Measurements from ENCODE around the gene SECISBP2L.
A peak's percentile ranks its signal among the peaks of the same experiment; 100 is the strongest.

SECISBP2L gene

GRCh38 chr15:49083401-49084284 lies 37.4 kb upstream of the SECISBP2L start:
- TF ChIP-seq RAD21 (IDR thresholded peaks at IDR 0.05; ENCODE audit: low read depth) = no peak
- TF ChIP-seq TEAD4 (IDR thresholded peaks at IDR 0.05) = no peak
- TF ChIP-seq MAX (IDR thresholded peaks at IDR 0.05) = no peak
- no peak for TF ChIP-seq ZBTB7A (IDR thresholded peaks at IDR 0.05; ENCODE audit: low read depth)
- TF ChIP-seq TCF12 (IDR thresholded peaks at IDR 0.05; ENCODE audit: low read depth) = no peak
- no peak for TF ChIP-seq EGR1 (IDR thresholded peaks at IDR 0.05)
- TF ChIP-seq YY1 (IDR thresholded peaks at IDR 0.05; ENCODE audit: low read depth) = no peak
- TF ChIP-seq EP300 (IDR thresholded peaks at IDR 0.05; ENCODE audit: borderline replicate concordance) = no peak

GRCh38 chr15:49082960-49083359 lies 36.7 kb upstream of the SECISBP2L start:
- TF ChIP-seq NFIC (IDR thresholded peaks at IDR 0.05) (no peak), CEBPB (IDR thresholded peaks at IDR 0.05) (no peak), TAF1 (IDR thresholded peaks at IDR 0.05; ENCODE audit: low read depth) (no peak), USF1 (IDR thresholded peaks at IDR 0.05) (no peak), YY1 (IDR thresholded peaks at IDR 0.05; ENCODE audit: low read depth) (no peak), FOXM1 (IDR thresholded peaks at IDR 0.05; ENCODE audit: borderline replicate concordance, low read depth) (no peak), REST (IDR thresholded peaks at IDR 0.05; ENCODE audit: low read depth) (no peak), TEAD4 (IDR thresholded peaks at IDR 0.05) (no peak), CREB1 (IDR thresholded peaks at IDR 0.05; ENCODE audit: low read depth) (no peak), ZBTB7A (IDR thresholded peaks at IDR 0.05; ENCODE audit: low read depth) (no peak), MAX (IDR thresholded peaks at IDR 0.05) (no peak), TCF12 (IDR thresholded peaks at IDR 0.05; ENCODE audit: low read depth) (no peak), RAD21 (IDR thresholded peaks at IDR 0.05; ENCODE audit: low read depth) (no peak), EP300 (IDR thresholded peaks at IDR 0.05; ENCODE audit: borderline replicate concordance) (no peak), EGR1 (IDR thresholded peaks at IDR 0.05) (no peak)

GRCh38 chr15:49079340-49080039 lies 33.2 kb upstream of the SECISBP2L start:
- 0 out of 2 replicates have a peak, but pooled peaks have one; percentile 16 for TF ChIP-seq MAX (IDR thresholded peaks at IDR 0.05)
- TF ChIP-seq TEAD4 (IDR thresholded peaks at IDR 0.05) = no peak
- TF ChIP-seq NFIC (IDR thresholded peaks at IDR 0.05) = no peak
- TF ChIP-seq TCF12 (IDR thresholded peaks at IDR 0.05; ENCODE audit: low read depth) = no peak
- no peak for TF ChIP-seq FOXM1 (IDR thresholded peaks at IDR 0.05; ENCODE audit: borderline replicate concordance, low read depth)
- no peak for TF ChIP-seq REST (IDR thresholded peaks at IDR 0.05; ENCODE audit: low read depth)

GRCh38 chr15:49075881-49076280 lies 29.6 kb upstream of the SECISBP2L start:
- TF ChIP-seq NFIC (IDR thresholded peaks at IDR 0.05) (no peak), TAF1 (IDR thresholded peaks at IDR 0.05; ENCODE audit: low read depth) (no peak), TEAD4 (IDR thresholded peaks at IDR 0.05) (no peak), MAX (IDR thresholded peaks at IDR 0.05) (no peak), TCF12 (IDR thresholded peaks at IDR 0.05; ENCODE audit: low read depth) (no peak), RAD21 (IDR thresholded peaks at IDR 0.05; ENCODE audit: low read depth) (no peak), EP300 (IDR thresholded peaks at IDR 0.05; ENCODE audit: borderline replicate concordance) (no peak), EGR1 (IDR thresholded peaks at IDR 0.05) (no peak), YY1 (IDR thresholded peaks at IDR 0.05; ENCODE audit: low read depth) (no peak), CREB1 (IDR thresholded peaks at IDR 0.05; ENCODE audit: low read depth) (no peak), CEBPB (IDR thresholded peaks at IDR 0.05) (no peak), FOXM1 (IDR thresholded peaks at IDR 0.05; ENCODE audit: borderline replicate concordance, low read depth) (no peak), REST (IDR thresholded peaks at IDR 0.05; ENCODE audit: low read depth) (no peak), ZBTB7A (IDR thresholded peaks at IDR 0.05; ENCODE audit: low read depth) (no peak), USF1 (IDR thresholded peaks at IDR 0.05) (no peak)
